NCI-H510A (cell line): ENCODE data around the gene TMTC1.
"Not testable (repeated sequence)": the region's sequence is repeated elsewhere in the genome, so short reads cannot be mapped to it uniquely, and the experiment has no call there.

Experiments
- DNase-seq: peaks from one replicate; lab custom pipeline; 2025; lab: John Stamatoyannopoulos, UW

The TMTC1 gene

DNA sequence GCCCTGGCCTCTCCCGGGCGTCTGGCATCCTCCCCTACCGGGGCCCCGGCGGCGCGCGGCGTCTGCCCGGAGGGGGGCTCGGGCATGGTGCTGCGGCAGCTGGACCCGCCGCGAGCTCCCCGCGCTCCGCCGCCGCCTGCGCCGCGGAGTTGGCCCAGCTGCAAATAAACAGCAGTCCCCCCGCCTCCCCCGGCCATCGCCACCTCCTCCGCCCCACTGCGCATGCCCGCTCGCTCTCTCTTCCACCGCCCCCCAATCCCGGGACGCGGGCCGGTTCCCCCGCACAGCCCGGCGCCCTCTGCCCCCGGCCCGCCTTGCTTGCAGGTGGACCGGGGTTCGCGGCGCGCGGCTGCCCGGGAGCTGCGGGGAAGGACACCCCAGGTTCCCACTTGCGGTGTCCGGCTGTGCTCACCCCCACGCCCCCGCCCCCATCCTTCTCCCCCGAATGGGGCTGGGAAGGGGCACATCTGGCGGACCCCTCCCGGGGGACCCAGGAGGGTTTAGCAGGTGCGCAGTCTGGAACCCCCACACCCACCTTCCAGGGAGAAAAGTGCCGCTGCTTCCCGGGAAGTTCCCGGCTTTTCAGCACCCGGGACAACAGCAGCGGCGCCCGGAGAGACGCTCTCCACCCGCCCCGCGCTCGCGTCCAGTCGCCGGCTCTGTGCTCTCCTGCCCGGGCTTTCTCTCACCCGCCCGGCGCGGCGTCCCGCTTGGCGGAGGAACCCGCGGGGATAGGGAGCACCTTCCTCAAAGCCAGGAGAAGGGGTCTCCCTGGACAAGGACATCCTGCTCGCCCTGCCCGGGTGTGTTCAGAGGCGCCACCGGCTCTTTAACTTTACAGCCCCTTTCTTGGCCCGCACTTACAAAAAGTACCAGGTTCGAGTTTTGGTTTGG lies at the start of gene TMTC1:
TMTC1 (minus strand) TSS at position 170 of the 894 bp plus-strand sequence. CDS start 191 bp downstream, outside the sequence.
- DNase-seq: no peak

DNA sequence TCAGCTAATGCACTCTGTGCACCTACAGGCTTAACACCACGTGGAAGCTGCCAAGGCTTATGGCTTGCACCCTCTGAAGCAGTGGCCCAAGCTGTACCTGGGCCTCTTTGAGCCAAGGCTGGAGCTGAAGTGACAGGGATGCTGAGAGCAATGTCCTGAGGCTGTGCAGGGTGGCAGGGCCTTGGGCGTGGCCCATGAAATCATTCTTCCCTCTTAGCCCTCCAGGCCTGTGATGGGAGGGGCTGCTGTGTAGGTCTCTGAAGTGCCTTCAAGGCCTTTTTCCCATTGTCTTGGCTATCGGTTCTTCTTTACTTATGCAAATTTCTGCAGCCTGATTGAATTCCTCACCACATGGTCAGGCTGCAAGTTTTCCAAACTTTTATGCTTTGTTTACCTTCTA lies 47.4 kb upstream of the TMTC1 start:
- no peak for DNase-seq

DNA sequence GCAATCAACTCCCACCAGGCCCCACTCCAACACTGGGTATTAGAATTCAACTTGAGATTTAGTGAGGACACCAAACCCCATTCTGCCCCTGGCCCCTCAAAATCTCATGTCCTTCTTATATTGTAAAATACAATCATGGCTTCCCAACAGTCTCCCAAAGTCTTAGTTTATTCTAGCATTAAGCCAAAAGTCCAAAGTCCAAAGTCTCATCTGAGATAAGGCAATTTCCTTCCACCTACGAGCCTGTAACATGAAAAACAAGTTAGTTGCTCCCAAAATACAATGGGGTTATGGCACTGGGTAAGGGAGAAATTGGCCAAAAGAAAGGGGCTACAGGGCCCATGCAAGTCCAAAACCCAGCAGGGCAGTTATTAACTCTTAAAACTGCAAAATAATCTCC lies 46.6 kb upstream of the TMTC1 start:
- DNase-seq: no peak

DNA sequence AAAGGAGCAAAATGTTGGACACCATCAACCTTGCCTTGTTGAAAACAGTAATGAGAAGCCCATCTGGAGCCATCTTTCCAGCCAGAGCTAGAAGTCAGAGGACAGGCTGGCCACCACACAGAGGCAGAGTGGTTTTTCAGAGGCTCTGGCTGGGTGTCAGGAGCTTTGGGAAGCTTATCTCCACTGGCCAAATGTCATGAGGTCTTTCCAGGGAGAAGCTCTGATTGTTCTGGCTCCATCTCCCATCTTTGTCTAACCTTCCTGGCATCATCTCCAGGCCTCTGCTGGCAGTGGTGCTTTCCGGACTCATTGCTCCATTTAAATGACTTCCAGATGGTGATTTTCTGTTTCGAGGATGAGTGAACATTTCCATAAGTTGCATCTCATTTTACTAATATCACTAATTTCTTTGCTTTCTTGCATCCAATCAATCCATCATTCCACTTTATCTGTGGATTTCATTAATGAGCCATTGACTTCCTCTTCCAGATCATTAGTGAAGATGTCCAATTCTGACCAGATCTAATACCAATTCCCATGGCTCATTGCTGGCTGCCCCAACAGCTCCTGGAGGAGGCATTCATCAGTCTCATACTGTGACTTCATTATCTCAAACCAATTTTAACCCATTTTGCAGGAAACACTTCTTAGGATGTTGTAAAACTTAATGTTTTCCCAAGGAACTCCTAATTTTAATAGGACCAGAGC lies 35.3 kb upstream of the TMTC1 start:
- DNase-seq: no peak

DNA sequence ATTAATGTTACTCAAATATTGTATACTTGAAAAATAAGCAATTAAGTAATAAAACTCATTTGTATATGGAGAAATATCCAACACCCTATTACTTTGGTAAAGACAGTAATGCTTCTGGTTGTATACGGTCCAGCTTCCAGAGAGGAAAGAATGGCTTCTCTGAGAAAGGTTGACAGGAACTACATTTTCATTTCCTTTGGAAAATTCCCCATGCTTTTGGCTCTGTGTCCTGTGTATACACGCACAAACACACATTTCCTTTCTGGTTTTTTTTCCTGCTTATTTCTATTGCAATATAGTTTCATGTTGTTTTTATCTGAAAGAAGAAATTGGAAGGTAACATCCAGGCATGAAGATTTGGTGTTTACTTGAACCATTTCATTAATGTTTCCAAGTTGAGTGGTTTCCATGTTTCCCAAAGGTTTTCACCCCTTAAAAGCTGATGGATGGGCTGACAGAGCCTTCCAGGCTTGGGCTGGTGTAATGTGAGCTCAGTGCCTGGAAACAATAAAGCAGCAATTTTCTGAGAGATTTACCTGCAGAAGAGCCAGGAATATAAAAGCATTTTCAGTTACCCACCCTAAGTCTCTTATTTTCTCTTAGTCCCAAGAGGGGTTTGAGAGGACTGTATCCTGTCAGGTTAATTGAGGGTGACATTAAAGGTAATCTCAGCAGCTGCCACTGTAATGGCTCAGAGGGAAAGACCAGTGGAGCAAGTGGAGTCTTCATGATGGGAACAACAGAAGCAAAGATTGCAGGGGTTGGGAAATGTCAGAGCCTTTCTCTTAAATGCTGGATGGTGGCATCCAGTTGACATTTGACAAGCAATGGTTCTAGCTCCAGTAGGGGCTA lies 33.4 kb upstream of the TMTC1 start:
- DNase-seq: no peak

DNA sequence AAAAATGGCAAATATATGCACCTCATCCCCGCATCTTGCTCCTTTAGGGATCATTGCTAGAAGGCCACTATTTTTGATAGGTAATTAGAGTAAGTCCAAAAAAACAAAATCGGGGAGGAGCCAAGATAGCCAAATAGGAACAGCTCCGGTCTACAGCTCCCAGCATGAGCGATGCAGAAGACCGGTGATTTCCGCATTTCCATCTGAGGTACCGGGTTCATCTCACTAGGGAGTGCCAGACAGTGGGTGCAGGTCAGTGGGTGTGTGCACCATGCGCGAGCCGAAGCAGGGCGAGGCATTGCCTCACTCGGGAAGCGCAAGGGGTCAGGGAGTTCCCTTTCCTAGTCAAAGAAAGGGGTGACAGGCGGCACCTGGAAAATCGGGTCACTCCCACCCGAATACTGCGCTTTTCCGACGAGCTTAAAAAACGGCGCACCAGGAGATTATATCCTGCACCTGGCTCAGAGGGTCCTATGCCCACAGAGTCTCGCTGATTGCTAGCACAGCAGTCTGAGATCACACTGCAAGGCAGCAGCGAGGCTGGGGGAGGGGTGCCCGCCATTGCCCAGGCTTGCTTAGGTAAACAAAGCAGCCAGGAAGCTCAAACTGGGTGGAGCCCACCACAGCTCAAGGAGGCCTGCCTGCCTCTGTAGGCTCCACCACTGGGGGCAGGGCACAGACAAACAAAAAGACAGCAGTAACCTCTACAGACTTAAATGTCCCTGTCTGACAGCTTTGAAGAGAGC lies 26.0 kb upstream of the TMTC1 start:
- DNase-seq: not testable (repeated sequence)

DNA sequence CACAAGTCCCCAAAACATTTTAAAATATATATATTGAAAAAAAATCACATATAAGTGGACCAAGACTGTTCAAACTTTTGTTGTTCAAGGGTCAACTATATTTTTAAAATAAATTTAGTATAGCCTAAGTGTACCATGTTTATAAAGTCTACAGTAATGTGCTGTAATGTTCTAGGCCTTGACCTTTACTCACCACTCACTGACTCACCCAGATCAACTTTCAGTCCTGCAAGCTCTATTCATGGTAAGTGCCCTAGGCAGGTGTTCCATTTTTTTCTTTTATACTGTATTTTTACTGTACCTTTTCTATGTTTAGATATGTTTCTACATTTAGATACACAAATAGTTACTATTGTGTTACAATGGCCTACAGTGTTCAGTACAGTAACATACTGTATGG lies 23.4 kb upstream of the TMTC1 start:
- DNase-seq: no peak

DNA sequence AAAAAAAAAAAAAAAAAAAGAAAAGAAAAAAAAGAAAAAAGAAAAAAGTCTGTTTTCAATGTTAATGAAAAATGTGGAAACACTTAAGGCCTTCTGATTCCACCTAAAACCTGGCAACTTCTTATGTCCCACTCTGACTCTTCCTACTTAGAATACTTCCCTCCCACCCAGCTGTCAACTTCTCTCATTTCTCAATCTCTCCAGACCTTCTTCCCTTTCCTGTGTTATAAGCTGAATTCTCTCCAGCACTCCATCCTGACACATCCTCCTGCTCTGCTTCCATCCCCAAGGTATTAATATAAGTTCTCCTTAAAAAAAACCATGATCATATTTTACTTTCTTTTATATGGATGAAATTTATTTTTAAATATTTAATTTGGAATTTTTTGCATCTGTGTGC lies 20.3 kb upstream of the TMTC1 start:
- no peak for DNase-seq

DNA sequence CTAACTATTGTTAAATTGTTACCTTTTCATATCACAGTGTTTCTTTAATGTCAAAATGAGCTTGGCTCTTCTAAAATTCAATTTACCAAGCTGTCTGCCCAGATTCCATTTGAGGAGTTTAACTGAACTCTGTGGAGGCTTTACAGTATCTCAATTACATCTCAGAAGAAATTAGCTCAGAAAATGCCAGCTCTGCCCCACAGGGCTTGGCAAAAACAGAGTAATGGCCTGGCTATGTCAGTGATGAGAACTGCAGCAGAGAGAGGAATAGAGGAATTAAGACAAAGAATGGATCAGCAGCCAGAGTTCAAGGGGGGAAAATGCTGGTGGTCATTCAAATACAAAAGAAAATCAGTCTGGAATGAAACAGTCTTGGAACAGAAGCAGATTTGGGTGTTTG lies 15.8 kb upstream of the TMTC1 start:
- DNase-seq: no peak

DNA sequence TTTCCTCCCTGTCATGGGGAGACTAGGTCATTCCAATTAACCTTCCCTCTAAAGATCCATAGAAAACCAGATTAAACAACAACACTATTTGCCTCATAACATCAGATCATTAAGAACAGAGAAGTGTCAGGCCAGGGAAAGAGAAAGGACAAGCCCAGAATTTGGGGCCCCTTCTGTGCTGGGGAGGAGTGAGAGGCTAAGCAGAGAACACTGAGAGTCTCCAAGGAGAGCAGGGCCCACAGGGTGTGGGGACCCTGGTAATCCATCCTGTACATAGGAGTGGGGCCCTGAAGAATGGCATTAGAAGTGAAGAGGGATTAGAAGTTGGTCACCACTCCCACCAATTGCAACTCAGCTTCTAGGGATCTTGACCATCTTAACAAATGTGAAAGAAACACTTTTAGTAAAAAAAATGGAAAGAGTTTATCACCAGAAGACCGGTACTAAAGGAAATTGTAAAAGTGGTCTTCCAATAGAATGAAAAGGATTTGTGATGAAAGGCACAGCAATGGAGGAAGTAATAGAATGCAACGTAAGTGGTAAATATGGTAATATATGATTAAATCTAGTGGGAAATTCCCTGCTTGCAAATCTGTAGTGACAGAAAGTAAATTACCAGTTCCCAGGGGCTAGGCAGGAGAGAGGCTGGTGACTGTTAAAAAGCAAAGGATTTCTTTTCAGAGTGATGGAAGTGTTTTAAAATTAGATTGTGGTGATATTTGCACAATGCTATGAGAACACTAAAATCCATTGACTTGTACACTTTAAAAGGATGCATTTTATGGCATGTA lies 14.0 kb upstream of the TMTC1 start:
- no peak for DNase-seq

DNA sequence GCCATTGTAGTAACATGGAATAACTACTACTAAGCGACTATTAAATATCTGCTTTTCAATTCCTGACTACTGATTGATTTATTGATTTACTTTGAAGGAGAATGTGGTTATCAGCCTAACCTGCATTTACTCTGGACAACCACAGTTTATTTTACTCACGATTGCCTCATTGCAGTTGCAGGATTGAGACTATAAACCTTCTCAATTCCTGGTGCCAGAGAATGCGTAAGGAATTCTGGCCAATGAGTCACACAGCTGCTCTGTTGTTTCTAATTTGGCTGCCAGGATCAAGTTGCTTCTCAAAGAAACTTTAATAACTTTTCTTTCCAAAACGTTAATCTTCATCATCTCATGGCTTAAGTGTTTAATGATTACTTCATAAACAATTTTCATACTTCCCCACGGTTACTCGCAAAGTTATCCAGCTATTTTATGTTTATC lies 13.1 kb upstream of the TMTC1 start:
- DNase-seq: no peak

DNA sequence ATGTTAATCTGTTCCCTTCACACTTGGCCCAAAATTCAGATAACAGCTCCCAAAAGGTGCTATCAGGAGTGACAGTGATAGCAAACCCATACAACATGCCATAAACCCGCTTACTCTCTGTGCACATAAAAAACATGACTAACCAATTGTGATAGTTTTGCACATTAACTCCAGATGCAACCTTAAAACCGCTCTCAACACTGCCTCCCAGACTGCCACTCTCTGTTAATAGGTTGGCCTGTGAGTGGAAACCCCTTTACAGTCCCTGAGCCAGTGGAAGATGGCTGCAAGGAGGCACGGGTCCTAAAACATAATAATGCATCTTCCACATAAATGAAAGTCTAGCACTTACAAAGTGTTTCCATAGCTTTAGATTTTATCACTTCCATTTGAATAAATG lies 12.0 kb upstream of the TMTC1 start:
- DNase-seq: no peak

DNA sequence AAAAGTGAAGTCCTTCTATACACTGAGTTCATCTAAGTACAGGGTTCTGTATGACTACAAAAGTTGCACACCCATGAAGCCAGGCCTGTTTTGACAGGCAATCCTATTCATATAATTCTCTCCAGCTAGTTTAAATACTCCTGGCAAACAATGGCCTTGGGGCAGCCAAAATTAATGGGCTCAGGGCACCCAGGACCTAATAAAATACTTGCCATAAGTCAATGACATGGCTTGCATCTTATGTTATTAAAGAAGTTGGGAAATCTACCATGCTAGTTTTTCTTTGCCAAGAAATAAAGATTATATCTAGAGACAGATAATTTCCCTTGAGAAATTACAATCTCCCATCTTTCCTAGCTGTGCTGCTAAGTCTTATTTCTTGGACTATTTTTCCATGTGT lies 11.1 kb upstream of the TMTC1 start:
- DNase-seq: no peak

DNA sequence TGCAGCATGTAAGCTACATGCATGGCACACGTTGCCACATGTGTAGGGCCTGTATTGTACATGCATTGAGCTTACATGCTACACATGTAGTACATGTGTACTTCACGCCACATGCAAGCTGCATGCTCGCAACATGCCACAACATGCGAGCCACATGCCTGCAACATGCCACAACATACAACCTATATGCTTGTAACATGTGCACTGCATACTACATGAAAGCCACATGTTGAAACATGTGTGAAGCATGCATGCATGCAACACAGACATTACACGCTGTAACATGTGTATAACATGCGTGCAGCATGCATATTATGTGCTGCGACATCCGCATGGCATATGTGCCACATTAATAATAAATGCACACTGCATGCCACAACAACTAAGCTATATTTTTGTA lies 9.1 kb upstream of the TMTC1 start:
- DNase-seq: no peak

DNA sequence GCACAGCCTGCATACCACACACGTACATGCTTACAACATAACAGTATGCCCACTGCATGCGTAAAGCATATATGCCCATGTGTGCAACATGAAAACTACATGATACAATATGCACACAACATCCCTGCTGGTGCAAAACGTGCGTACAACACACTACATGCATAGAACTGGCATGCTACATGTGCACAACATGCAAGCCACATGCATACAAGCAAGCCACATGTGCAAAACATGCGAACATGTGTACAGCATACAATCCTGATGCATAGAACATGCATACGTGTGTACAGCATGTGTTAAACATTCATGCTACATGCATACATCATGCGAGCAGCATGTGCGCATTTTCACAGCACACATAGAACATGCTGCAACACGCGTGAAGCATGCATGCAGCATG lies 8.4 kb upstream of the TMTC1 start:
- DNase-seq: no peak

DNA sequence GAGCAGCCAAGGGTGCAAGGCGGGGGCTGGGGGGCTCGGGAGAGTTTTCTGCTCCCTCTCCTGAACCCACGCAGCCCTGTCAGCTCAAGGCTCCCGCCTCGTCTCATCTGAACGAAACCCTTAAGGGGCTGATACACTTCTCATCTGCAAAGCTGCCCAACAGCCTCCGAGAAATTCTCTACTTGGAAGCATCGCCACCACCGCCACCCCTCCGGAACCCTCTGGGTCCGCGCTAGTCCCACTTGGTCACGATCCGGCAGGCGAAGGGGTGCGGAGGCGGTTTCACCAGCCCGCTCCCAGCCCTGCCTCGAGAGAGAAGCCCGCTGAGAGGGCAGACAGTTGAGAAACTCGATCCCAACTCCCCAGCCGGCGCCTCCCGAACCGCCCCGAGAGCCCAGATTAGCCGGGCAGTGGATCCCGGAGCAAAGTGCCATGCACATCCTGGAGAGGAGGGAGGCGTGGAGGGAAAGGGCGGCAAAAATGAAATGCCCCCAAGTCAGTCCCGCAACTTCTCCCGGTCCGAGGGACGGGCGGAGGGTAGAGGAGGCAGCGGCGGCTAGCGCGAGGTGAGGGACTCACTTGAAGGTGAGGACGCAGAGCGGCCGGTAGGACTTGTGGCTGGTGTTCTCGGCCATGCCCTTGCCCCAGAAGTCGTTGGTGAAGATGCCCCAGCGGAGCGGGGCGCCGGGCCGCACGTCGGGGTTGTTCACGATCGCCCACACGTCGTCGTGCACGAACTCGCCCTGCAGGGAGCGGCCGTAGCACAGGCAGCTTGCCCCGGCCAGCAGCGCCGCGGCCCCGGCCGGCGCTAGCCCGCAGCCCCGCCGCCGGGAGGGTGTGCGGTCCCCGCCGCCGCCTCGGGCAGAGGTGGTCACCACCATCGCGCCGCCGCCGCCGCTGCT lies 620 bp downstream of the TMTC1 start:
- no peak for DNase-seq

DNA sequence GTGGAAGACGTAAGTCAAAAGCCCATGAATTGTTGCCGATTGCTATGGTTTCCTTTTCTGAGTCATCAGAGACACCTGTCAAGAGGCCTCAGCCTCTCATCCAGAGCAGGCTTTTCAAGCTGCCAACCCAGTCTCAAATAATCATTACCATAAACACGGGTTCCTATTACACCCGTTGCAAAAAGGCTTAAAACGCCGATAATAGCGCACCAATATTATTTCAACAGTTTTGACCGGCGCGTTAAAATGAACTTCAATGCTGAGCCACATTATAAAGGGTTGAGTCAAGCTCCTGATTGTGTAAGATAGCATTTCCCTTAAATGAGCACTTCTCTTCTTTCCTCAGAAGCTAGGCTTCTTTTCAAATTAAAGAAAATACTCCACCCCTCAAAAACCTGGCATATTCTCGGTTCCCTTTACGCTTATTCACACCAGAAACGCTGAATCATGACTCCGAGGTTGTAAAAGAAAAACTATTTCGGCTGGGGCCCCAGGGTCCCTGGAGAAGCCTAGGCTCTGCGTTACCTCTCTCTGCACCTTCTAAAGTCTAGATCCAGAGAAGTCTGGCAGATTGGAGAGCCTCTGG lies 1.4 kb downstream of the TMTC1 start:
- no peak for DNase-seq

DNA sequence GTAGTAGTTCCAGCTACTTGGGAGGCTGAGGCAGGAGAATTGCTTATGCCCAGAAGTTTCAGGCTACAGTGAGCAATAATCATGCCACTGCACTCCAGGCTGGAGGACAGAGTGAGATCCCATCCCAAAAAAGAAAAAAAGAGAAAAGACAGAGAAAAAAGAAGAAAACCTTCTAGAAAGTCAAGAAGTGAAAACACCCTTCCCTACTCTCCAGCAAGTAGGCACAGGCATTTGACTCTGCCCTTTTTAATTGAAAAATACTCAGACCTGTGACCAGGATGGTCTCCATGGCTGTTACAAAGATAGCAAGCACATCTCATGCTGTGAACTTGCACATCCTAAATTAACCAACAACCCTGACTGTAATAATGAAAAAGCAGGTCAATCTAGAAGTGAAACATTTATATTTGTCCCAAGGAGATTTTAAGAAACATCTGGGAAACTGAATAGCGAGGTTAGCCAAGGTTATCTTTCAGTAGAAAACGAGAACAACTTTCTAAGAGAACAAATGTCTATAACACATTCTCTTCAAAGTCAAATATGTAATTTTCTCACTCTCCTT lies 2.0 kb downstream of the TMTC1 start:
- no peak for DNase-seq

DNA sequence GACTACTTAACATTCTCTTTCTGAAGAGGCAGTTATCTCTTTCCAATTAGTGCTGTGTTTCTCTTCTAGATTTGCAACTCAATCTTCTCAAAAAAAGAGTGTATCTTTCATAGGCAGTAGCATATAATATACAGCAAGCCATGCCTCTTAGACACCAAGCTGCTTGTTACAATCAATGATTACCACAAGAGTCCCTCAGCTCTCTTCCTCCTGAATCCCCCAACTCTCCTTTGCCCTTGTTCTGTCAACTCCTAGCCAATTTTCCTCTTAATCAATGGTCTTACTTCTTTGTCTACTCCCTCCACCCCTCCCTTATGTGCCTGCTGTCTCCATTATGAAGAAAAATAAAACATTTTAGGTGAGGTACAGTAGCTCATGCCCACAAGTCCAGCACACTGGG lies 2.6 kb downstream of the TMTC1 start:
- no peak for DNase-seq
